SK-N-MC (cell line): ENCODE measurements around the gene RABGEF1.

Experiments
- EZH2 ChIP-seq: fragments of 200-600 bp; sonication (generic); IDR thresholded peaks from one replicate; pipeline ENCODE4 v1.6.1; 2017; ENCODE audit warnings: antibody characterized with exemption
- FOXP2 ChIP-seq: optimal IDR thresholded peaks from 2 replicates; pipeline ENCODE3; 2011; ENCODE audit warnings: mild to moderate bottlenecking, moderate library complexity; ENCODE audit not compliant: insufficient read depth; ENCODE audit errors: extremely low read length, control extremely low read depth
- POLR2AphosphoS5 ChIP-seq: IDR thresholded peaks from 2 replicates; pipeline ENCODE4 v1.6.1; 2012; ENCODE audit warnings: mild to moderate bottlenecking, low read depth, low read length, borderline replicate concordance

DNA sequence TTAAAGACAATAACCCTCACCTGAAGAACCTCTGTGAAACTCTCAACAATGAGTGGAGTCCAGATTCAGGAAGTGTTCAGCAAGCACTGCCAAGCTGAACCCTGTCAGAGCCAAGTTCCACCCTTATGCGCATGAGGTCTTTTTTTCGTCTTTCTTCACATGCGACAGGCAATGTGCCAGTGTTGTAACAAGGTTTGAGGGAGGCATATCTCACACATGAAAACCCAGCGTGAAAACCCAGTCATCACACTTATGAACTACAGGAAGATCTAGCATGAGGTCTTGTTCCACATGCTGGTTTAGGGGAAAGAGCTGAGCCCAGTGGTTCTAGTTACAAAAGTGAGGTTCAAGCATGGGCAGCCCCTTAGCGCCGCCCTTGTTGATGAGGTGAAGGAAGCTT is 49.7 kb downstream of the RABGEF1 start:
- no peak for TF ChIP-seq POLR2AphosphoS5
- TF ChIP-seq EZH2, result no peak
- no peak for TF ChIP-seq FOXP2
